ENCODE data around the gene LDB3. TPM values are rescaled to one million over a fixed set of nuclear protein-coding genes. Genes with fewer than 3 reads are reported as not detected.
A peak's percentile ranks its signal among the peaks of the same experiment; 100 is the strongest.

Gene LDB3
- total and polyA plus RNA-seq, 8 donors = 0.14 to 2.1 (median 0.44) TPM

- ATAC-seq (no peak), FAIRE-seq (no peak), DNase-seq (no peak)
- H3K27ac ChIP-seq = peak overlapping the region in 1 of 4 donors; percentile 48
- no peak overlapping the region for H3K4me3 ChIP-seq
- no peaks in the 10 kb centered on the region for H3K9me3 ChIP-seq
- H3K36me3 ChIP-seq = no peaks in the 10 kb centered on the region
- no peaks in the 10 kb centered on the region for H3K27me3 ChIP-seq
- WGBS, 2 donors = 96 to 97% methylated on average over 4 of the region's 4 CpGs
- TF ChIP-seq, protein P1, sequence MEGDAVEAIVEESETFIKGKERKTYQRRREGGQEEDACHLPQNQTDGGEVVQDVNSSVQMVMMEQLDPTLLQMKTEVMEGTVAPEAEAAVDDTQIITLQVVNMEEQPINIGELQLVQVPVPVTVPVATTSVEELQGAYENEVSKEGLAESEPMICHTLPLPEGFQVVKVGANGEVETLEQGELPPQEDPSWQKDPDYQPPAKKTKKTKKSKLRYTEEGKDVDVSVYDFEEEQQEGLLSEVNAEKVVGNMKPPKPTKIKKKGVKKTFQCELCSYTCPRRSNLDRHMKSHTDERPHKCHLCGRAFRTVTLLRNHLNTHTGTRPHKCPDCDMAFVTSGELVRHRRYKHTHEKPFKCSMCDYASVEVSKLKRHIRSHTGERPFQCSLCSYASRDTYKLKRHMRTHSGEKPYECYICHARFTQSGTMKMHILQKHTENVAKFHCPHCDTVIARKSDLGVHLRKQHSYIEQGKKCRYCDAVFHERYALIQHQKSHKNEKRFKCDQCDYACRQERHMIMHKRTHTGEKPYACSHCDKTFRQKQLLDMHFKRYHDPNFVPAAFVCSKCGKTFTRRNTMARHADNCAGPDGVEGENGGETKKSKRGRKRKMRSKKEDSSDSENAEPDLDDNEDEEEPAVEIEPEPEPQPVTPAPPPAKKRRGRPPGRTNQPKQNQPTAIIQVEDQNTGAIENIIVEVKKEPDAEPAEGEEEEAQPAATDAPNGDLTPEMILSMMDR (IDR thresholded peaks at IDR 0.05) = no peak
- intact Hi-C loops (cut with DNase I) = no loop called here
- H3K4me1 ChIP-seq = peaks cover 0 to 14% (median 7%) of the 10 kb centered on the region in 3 donors
These were observed 116.7 kb downstream of the LDB3 start for GRCh38 chr10:86785037-86785436.

Other genes with a start within 250 kb of the LDB3 start
- 10 to 100 TPM; 10.8 to 22.0 (median 13.5) TPM for gene WAPL, start 146.7 kb upstream of the LDB3 start, total RNA-seq
- 10 to 100 TPM in 1 of 2 donors, 1 to 10 TPM in 1; 7.1 to 11.8 TPM for gene WAPL, start 146.7 kb upstream of the LDB3 start, polyA plus RNA-seq
- gene OPN4, start 14.0 kb upstream of the LDB3 start, total RNA-seq = not detected
- gene OPN4, start 14.0 kb upstream of the LDB3 start, polyA plus RNA-seq = not detected
- 10 to 100 TPM in 5 of 6 donors, 1 to 10 TPM in 1; 9.9 to 22.3 (median 13.5) TPM for gene BMPR1A, start 88.1 kb downstream of the LDB3 start, total RNA-seq
- gene BMPR1A, start 88.1 kb downstream of the LDB3 start, polyA plus RNA-seq = 1 to 10 TPM; 3.5 to 6.6 TPM

Measured in pancreas (tissue), 10 donors.